Activated CD8-positive, alpha-beta memory T cell treated with anti-CD3 and anti-CD28 coated beads, Interleukin-2, amount 50 U/mL, for 24 hours (primary cell): ENCODE results near the gene MYADML2.
A peak's percentile ranks its signal among the peaks of the same experiment; 100 is the strongest.
"Not testable (repeated sequence)": the region's sequence is repeated elsewhere in the genome, so short reads cannot be mapped to it uniquely, and the experiment has no call there.

Source experiments
- DNase-seq: peaks from one replicate; pipeline ENCODE4 v3.0.0-alpha.2; 2020; ENCODE audit errors: extremely low read depth

The MYADML2 gene

DNA sequence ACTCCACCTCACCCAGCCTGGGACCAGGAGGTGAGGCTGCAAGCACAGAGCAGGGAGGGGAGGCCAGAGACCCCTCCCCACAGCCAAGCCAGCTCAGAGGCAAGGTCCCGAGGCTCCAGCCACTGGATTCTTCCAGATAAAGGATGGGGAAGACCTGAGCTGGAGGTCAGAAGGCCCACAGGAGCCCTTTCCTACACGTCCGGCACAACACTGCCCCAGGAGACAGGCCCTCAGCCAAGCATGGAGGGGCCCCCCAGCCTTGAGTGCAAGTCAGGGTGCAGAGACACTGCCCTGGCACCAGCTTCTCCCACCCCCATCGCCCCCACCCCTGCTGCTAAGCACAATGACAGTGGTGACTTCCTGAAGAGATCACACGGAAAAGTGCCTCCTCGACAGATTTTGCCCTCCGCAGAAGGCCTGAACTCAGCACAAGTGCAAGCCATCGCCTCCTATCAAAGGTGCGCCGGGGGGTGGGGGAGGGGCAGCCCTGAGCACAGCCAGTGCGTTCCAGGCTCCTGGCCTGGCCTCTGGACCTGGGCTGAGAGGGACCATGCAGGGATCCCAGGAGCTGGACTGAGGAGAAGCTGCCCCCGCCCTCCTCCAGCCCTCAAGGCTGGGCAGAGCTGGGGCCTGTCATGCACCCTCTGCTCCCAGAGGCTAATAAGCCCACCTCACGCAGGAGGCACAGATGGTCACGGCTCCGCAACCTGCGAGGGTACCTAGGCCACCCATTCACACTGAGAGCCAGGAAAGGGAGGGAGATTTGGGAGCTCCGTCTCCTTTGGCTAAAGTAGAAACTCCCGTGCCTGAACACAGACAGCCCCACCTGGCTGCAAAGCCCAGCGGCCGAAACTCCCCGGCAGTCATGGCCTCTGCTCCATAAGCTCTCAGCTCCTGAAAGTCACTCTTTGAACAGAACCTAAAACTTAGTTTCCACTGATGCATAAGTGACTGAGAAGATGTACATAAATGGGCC is 22.2 kb downstream of the MYADML2 start:
- no peak for DNase-seq

DNA sequence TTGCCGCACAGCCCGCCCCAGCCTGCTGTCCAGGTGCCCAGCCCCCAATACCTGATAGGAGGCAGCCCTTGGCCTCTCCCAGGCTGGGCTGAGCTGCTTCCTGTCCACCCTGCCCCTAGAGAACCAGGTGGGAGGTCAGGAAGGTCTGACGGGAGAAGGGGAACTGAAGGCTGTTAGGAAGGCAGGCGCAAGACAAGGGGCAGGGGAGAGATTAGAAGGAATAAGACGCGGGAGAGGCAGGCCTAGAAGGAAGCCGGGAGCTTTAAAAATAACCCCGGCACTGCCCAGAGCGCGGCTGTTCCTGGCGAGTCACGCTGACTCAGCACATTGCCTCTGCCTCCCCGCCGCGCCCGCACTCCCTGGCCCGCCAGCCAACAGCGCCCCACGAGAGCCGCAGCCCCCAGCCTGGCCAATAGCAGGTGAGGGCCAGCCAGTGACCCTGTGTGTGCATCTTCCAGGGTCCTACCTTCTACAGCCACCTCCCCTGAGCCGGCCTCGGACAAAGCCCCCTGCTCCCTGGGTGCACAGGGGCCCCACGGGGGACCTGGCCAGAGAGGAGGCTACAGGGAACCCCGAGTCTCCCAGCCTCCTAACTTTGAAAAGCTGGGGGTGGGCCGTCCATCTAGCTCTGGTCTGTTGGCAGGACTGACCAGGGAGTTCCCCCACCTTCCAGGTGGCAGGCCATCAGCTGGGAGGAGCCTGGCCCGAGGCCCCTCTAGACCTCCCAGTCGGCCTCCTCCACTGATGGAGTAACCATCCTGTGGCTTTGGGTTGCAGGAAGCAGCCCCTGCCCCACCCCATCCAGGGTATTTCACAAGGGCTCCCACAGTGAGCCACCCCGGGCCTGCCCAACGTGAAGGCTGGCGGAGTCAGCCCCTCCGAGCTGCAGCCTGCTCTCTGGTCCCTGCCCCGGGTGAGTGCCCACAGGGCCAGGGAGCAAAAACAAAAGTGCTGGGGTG is 23.5 kb downstream of the MYADML2 start:
- DNase-seq, result no peak

DNA sequence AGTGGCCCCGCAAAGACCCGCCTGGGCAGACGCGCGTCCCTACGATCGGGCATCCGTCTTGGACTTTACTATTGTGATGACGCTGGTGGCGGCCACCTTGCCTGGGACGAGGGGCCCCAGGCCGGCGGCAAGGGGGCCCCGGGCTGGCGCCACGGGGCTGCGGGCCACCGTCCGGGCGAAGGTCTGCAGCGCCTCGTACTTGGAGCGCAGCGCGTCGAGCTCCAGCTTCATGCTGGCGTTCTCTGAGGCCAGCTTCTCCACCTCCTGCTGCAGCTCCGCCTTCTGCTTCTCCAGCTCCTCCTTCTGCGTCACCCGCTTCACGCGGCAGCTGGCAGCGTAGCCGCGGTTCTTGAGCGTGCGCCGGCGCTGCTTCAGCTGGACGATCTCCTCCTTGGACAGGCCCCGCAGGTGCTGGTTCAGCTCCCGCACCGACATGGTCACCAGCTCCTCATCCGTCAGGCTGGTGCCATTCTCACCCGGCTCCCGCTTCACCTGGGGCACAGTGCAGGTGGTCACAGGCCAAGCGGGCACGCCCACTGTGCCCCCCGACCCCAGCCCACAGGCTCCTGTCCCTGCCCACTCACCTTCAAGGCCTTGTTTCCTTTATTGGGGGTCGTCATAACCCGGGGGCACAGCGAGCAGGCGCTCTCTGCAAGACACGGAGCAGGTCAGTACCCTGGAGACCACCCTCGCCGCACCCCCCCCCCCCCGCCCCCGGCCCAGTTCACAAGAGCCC is 24.3 kb downstream of the MYADML2 start:
- no peak for DNase-seq

DNA sequence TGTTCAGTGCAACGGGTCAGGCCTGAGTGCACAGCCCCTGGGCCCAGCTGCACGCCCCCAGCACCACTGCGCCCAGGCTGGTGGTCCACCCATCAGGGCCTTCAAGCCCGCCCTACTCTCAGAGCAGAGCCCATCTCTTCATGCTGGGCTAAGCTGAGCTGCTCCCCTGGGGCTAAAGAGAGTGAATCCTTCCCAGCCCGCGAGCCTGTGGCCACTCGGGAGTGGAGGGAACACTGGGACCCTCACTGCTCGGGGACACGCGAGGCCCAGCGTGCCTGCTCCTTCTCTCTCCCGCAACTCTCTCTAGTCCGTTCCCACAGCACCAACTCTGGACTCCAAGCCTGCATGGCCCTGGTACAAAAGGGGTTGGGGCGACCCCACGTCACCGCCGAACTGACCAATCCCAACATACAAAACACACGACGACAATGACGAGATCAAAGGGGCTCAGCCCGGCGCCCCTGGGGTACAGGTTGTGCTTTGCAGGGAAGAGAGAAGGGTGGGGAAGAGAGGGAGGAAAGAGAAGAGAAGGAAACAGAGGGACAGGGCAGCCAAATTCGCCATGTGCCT is 25.0 kb downstream of the MYADML2 start:
- DNase-seq, result no peak

DNA sequence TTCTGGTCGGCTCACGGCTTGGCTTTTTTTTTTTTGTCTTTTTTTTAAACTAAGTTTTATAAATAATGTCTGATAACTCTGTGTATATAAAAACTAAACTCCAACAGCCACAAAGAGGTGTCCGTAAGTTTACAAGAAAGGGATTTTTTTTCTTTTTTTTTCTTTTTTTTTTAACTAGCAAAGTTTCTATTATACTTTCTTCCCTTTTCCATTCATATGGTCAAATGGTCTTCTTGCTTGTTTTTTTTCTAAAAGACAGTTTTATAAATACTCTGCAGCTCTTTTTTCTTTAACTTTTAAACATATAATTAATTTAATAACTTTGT is 25.5 kb downstream of the MYADML2 start:
- DNase-seq, result no peak

DNA sequence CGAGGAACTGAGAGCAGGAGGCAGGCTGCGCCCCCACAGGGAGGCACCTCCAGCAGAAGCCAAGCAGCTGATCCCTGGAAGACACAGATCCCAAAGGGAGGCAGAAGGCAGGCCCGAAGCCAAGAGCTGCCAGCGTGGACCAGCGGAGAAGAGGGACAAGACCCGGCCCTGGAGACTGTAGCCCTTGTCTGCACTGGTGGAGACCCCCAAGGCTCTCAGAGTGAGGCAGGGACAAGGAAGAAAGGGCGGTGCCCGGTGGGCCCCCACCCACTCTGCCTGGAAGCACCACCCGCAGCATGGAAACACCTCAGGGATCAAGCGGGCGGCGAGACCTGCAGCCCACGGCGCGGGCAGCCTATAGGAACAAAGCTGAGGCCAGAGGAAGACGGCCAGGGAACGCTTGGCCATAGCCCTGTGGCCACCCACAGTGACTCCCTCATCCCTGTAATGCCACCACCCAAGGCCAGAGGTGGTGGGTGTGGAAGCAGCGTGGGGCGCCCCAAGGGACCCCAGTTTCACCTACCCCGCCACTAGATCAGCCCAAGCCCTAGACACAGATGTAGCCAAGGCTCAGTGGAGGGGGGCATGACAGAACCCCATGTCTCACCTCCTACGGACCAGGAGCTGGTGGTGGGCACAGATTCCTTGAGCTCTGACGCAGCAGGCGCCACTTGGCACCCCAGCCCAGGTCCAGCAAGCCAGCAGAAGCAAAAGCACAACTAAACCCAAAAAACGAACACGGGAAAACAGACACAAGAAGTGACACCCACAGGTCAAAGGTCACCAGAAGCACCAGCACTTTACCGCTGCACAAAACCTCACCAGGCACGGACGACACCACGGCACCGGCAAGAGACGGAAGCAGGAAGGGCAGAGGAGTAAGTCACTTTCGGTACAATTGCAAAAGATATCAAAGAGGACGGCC is 26.2 kb downstream of the MYADML2 start:
- DNase-seq, result no peak

DNA sequence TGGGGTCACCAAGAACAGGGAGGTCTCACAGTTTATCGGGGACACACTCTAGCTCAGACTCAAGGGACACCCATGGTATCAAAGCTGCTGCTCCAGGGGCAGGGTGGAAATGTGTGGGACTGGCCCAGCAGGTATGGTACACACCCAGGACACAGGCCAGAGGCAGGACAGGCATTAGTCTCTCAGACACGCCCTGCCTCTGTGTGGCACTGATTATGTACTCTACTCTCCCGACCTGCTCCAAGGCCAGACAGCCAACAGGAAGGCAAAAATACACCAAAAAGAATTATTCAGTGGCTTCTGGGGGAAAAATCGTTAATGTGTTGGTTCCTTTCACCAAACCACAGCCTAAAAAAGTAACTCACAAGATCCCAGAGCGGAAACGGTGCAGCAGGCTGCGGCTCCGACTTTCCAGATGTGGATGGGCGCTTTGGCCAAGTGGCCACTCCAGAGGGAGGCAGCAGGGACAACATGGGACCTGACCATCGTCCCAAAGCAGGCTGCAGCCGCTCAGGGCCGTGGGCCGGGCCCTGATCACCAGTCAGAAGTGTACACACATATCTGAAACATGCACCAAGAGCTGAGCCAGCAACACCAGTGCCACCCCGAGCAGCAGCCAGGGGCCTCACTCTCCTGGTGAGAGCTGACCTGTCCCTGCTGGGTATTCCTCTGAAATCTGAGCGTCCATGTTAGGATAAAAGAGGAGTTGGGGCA is 28.0 kb downstream of the MYADML2 start:
- DNase-seq, result no peak

DNA sequence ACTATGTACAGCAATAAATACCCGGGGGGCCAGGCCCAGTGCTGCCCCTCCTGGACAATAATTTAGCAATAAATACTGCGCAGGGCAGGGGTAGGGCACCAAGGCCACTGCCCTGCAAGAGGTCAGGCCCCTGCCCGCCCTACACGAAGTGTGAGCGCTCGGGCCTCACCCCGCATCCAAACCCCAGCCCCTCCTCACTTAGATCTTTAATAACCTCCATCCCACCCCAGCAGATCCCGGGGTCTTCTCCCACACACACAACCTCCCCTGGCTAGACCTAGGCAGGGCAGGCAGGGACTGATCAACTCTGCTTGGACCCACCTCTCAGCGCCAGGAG is 28.7 kb downstream of the MYADML2 start:
- DNase-seq, result not testable (repeated sequence)

DNA sequence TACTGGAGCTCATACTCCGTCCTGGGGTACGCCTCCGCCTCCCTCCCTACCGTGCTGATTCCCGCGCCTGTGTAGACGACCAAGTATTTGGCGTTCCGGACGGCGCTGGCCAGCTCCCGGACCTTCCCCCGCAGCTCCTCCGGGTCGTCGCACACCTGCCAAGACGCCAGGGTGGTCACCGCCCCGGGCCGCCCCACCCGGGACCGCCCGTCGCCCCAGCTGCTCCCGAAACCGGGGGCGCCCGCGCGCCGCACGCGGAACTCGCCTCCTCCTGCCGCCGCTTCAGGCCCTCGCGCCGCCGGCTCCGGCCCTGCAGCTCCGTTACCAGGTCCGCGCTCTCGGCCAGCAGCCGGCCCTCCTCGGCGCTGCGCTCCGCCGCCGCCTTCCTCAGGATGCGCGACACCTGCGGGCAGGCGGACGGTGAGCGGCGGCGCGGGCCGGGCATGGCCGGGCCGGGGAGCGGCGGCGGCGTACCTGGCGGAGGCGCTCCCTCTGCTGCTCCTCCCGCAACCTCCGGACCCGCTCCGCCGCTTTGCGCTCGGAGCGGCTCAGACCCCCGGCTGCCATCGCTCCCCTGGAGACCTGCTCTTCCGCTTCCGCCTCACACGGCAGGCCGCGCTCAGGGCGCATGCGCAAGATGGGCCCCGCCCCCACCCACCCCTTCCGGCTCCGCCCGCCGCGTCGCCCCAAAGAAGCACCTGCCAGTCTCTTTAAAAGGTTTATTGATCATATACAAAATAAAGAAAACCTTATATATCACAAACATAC is 29.3 kb downstream of the MYADML2 start, which contains the start of gene SIRT7:
Gene SIRT7 (minus strand): TSS at position 612 of the 768 bp plus-strand sequence. CDS start 45 bp downstream, at position 567.
- DNase-seq, result peak; percentile 54

DNA sequence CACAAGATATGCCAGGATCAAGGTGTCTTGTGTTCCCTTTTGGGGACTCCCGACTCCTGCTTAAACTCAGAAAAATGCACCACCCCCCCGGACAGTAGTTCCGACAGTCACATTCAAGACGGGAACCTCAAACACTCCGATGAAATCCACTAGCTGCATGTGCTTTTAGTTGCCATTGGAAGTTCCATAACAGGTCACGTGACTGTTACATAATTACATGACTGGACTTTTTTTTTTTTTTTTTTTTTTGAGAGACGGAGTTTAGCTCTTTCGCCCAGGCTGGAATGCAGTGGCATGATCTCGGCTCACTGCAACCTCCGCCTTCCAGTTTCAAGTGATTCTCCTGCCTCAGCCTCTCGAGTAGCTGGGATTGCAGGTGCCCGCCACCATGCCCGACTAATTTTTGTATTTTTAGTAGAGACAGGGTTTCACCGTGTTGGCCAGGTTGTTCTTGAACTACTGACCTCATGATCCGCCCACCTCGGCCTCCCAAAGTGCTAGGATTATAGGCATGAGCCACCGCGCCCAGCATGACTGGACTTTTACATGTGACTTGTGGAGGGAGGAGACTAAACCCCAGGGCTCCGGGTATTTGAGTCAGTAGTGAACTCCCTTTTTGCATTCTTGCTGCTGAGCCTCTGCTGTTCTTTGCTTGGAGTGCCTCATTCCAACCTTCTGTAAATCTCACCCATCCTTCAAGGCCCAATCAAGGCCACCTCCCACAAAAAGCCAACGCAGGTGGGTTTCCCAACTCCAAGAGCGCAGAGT is 30.6 kb downstream of the MYADML2 start:
- DNase-seq, result no peak

DNA sequence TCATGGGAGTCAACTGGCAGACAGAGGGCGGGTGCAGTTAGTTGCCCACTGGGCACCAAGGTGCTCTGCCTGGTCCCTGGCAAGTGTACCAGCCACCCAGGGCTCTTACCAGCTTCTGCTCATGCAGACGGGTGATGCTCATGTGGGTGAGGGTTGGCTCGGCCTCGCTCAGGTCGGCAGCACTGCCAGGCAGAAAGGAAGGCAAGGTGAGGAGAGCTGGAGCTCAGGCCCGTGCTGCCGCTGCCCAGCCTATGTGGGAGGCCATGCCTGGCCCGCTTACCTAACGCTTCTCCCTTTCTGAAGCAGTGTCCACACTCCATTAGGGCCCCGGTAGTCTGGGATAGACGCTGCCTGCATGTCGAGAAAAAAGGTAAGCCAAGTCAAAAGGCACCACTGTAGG is 31.7 kb downstream of the MYADML2 start:
- no peak for DNase-seq

DNA sequence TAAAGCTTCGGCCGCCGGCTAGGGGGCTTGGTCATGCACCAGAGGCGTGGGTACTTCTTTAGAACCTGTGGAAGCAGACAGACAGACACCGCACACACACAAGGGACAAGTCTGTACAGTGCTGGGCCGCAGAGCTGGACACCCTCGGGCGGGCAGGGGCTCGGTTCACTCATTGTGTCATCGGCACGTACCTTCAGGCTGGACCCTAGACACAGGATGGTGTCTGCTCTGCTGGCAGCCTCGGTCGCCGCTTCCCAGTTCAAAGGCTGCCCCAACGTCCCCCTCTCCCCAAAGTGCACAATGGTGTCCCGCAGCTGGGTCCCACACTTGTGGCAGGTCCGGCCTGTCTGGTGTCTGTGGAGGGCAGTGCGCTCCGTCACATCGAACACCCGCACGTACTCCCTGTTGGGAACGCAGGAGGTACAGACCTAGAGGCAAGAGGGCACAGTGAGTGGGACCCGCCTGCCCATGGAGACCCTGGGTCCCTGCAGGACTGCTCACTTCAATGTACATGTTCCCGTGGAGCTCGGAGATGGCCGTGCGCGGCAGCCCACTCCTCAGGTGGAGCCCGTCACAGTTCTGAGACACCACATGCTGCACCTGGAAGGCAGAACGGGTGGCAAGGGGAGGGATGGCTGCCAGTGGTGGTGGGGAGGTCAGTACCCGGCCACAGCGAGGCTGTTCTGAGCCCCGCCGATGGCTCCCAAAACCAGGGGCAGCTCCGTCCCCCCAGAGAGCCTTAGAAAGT is 32.8 kb downstream of the MYADML2 start:
- no peak for DNase-seq

DNA sequence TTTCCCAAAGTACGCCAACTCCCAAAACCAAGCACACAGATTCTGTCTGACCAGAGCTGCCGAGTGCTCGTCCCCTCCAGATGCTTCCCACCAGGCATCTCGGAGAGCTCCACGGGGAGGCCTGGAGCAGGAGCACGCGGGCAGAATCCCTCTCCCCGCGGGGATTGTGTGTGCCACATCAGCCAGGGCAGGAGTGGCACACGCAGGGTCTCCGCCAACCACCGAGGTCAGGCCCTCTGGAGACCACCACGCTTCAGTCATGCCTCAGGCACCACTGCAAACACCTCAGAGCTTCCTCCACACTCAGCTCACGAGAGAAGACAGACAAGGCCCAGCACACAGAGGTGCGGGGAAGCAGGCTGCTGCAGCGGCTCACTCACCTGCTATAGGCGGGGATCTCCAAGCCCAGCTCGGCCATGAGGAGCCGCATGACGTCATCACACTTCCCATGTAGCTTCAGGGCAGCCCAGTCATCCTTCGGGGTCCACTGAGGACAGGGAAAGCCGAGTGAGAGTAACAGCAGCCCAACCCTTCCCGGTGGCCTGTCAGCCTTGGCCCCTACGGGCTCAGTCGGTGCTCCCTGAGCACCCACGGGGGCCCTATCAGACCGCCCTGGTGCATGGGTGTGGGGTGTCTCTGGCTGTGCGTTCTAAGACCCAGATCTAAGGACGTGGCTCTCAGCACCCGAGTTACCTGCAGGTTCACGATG is 33.5 kb downstream of the MYADML2 start:
- no peak for DNase-seq

DNA sequence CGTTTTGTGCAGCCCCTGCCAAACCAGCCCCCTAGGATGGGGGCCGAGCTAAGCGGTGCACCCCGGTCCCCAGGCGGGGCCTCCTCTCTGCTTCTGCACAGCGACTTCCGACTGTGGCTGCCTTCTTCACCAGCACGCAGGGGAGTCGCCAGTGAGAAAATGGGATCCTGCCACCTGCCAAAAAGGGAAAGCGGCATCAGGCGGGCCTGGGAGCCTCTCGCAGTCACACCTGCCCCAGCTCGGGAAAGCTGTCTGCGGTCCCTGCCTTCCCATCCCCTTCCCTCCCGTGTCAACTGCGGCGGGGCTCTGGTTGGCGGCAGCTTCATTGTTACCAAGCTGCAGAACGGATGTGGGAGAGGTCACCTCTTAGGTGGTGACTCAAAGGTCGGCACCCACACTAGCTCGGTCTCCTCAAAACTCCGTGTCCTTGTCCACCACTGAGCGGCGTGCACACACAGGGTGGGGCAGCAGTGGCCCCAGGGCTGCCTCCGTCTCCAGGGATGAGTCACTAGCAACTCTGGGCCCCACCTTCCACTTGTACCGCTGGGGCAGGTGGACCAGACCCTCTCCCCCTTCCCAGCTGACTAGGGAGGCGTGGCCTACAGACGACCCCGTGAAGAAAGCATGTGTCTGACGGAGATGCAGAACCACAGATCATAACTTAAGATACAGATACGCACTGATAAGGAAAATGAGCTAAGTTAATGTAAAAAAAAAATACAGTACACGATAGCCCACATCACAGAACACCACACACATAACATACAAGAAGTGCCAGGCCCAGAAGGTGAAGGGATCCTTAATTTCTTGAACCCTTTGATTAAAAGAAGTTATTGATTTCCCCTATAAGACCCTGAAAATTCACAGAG is 34.4 kb downstream of the MYADML2 start:
- no peak for DNase-seq

DNA sequence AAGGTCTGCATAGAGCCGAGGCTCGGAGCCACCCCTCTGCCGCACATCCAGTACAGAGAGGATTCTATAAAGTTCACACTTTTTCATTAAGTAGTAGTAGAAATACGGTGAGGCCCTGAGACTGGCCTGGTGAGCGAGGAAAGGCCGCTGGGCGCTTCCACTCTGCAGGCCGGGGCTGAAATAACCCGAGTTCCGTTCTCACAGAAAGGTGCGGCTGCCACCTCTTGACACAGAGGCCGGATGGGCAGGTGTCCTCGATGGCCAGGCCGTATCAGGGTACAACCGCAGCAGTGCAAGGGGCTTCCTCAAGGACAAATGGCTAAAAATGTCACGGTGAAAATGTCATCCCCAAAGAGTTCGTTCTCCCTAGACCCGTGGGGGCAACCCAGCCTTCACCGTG is 35.1 kb downstream of the MYADML2 start:
- no peak for DNase-seq
